ENCODE results near the gene CCL11.

The CCL11 gene

GRCh38 chr17:34291721-34292348 lies 6.3 kb downstream of the CCL11 start:
- no peak for DNase-seq (ENCODE audit: extremely low read depth, low read depth)
- no peak overlapping the region for H3K4me3 ChIP-seq (replicated peaks; ENCODE audit: low read depth, low read length)
- TF ChIP-seq CTCF (IDR thresholded peaks at IDR 0.05; ENCODE audit: low read depth, low read length, missing control alignments) = no peak

- no peak overlapping the region for H3K4me3 ChIP-seq (replicated peaks; ENCODE audit: low read depth, low read length)
- no peak for TF ChIP-seq CTCF (IDR thresholded peaks at IDR 0.05; ENCODE audit: low read depth, low read length, missing control alignments)
- no peak for DNase-seq (ENCODE audit: extremely low read depth, low read depth)
Observed at GRCh38 chr17:34299027-34299426, 13.5 kb downstream of the CCL11 start.

GRCh38 chr17:34299956-34300577 lies 14.5 kb downstream of the CCL11 start:
- no peak overlapping the region for H3K4me3 ChIP-seq (replicated peaks; ENCODE audit: low read depth, low read length)
- DNase-seq (ENCODE audit: extremely low read depth, low read depth) = no peak
- no peak for TF ChIP-seq CTCF (IDR thresholded peaks at IDR 0.05; ENCODE audit: low read depth, low read length, missing control alignments)

- no peak overlapping the region for H3K4me3 ChIP-seq (replicated peaks; ENCODE audit: low read depth, low read length)
- TF ChIP-seq CTCF (IDR thresholded peaks at IDR 0.05; ENCODE audit: low read depth, low read length, missing control alignments) = no peak
- DNase-seq (ENCODE audit: extremely low read depth, low read depth) = no peak
Observed at GRCh38 chr17:34300652-34301370, 15.3 kb downstream of the CCL11 start.

- no peak for TF ChIP-seq CTCF (IDR thresholded peaks at IDR 0.05; ENCODE audit: low read depth, low read length, missing control alignments)
- H3K4me3 ChIP-seq (replicated peaks; ENCODE audit: low read depth, low read length) = no peak overlapping the region
Observed at GRCh38 chr17:34301986-34302385, 16.4 kb downstream of the CCL11 start.

GRCh38 chr17:34302636-34303035 lies 17.1 kb downstream of the CCL11 start:
- TF ChIP-seq CTCF (IDR thresholded peaks at IDR 0.05; ENCODE audit: low read depth, low read length, missing control alignments) = no peak
- no peak overlapping the region for H3K4me3 ChIP-seq (replicated peaks; ENCODE audit: low read depth, low read length)
- no peak for DNase-seq (ENCODE audit: extremely low read depth, low read depth)

More at GRCh38 chr17:34301986-34302385, 16.4 kb downstream of the CCL11 start:
- no peak for DNase-seq (ENCODE audit: extremely low read depth, low read depth)
